Stimulated activated naive B cell treated with anti-CD40 and anti-IgM and Interleukin-4, amounts not matched to agents 10 μg/mL and 1 μg/mL and 100 μg/mL, for 72 hours (primary cell): Measurements from ENCODE around the gene UTP4.
A peak's percentile ranks its signal among the peaks of the same experiment; 100 is the strongest.

Source experiments
- ATAC-seq, 2 donors: fragments of 150-1000 bp; cut with Tn5 transposase; replicated peaks; 2 replicates each; pipeline ENCODE4 v1.10.0; 2021; ENCODE audit warnings: moderate library complexity in 1 of 2
- DNase-seq: peaks from one replicate; pipeline ENCODE4 v3.0.0; 2021
- H3K27ac Mint-ChIP-seq: one replicate; pipeline ENCODE4 v1.8.0; 2022; ENCODE audit warnings: mild to moderate bottlenecking, mixed read lengths
- H3K27me3 Mint-ChIP-seq, 2 donors: one replicate each; pipeline ENCODE4 v1.8.0; 2022; ENCODE audit warnings: mixed read lengths in 2 of 2
- H3K36me3 Mint-ChIP-seq, 2 donors: one replicate each; pipeline ENCODE4 v1.8.0; 2022; ENCODE audit warnings: mixed read lengths in 2 of 2, mild to moderate bottlenecking in 1 of 2
- H3K4me1 Mint-ChIP-seq, 2 donors: one replicate each; pipeline ENCODE4 v1.8.0; 2022; ENCODE audit warnings: mixed read lengths in 2 of 2, mild to moderate bottlenecking in 1 of 2
- H3K4me3 Mint-ChIP-seq, 2 donors: one replicate each; pipeline ENCODE4 v1.8.0; 2022; ENCODE audit warnings: mild to moderate bottlenecking in 2 of 2, mixed read lengths in 2 of 2, moderate library complexity in 1 of 2
- H3K9me3 Mint-ChIP-seq, 2 donors: one replicate each; pipeline ENCODE4 v1.8.0; 2022; ENCODE audit warnings: mixed read lengths in 2 of 2, mild to moderate bottlenecking in 1 of 2

The UTP4 gene

DNA sequence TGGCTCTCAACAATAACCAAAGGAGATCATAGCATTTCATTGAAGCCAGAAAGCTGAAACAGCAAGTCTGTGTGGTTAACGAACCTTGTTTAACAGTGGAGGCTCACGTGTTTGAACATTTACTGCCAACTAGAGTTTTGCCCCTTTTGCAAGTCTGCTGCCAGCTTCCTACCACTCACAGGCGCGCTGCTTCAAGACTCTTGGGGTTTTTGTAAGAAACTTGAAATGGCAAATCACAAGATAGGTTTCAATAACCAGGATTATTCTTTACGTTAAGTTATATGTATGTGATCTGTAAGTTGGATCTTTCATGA is 55.7 kb downstream of the UTP4 start:
- peak overlapping the region; percentile 81 for H3K27ac Mint-ChIP-seq
- ATAC-seq (no peak), DNase-seq (no peak)

DNA sequence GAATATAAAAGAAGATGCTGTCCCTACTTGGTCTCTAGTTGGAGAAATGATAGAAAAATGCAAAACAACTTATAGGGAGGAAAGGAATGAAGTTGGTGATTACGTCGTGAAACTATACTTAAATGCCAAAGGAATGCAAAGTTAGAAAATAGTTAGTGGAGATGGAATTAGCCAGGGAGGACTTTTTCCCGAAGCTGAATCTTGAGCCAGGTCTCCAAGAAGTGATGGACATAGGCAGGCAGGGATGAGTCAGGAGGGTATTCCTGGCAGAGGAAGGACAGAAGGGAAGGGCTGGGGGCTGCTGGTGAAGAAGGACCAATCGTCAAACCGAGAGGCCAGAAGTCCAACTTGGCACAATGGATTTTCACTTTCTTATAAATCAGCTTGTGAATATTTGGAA is 56.3 kb downstream of the UTP4 start:
- no peaks in the 10 kb centered on the region for H3K9me3 Mint-ChIP-seq
- H3K27ac Mint-ChIP-seq, result no peak overlapping the region
- no peak for ATAC-seq
- peak overlapping the region; percentile 85 to 87 for H3K4me3 Mint-ChIP-seq
- no peak for DNase-seq
- H3K4me1 Mint-ChIP-seq, result peaks cover 23 to 41% of the 10 kb centered on the region in 2 donors
- peaks cover 7 to 14% of the 10 kb centered on the region in 2 donors for H3K36me3 Mint-ChIP-seq
- peaks cover 0 to 5% of the 10 kb centered on the region in 2 donors for H3K27me3 Mint-ChIP-seq

More for the DNA sequence above, 55.7 kb downstream of the UTP4 start:
- Mint-ChIP-seq H3K4me3 (peak overlapping the region; percentile 85 to 87), H3K9me3 (no peaks in the 10 kb centered on the region), H3K4me1 (peaks cover 23 to 41% of the 10 kb centered on the region in 2 donors), H3K36me3 (peaks cover 7 to 14% of the 10 kb centered on the region in 2 donors), H3K27me3 (peaks cover 0 to 5% of the 10 kb centered on the region in 2 donors)

DNA sequence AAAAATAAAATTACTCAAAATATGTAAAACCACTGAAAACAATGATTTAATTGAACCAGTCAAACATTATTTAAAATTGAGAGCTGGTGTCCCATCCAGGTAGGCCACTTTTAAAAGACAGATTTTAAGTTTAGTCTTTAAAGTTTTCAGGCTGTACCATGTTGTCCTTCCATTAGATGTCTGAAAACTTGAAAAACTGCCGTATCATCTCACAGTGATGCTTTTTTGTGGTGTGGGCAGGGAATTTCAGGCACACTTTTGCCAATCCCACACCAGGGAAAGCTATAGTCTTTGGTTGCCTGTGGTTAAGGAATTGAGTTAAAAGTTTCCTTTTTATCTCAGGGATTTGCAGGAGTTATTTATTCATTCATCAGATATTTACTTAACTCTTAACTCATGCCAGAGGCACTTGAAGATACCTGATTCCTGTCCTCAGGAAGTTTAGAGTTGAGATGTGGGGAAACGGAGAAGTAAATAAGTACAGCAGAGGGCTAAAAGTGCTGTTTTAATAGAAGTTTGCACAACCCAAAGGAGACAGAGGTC is 57.7 kb downstream of the UTP4 start:
- Mint-ChIP-seq H3K4me1 (peaks cover 20 to 36% of the 10 kb centered on the region in 2 donors), H3K27ac (no peak overlapping the region), H3K9me3 (no peaks in the 10 kb centered on the region), H3K27me3 (peaks cover 0 to 5% of the 10 kb centered on the region in 2 donors), H3K4me3 (no peak overlapping the region), H3K36me3 (peaks cover 4 to 7% of the 10 kb centered on the region in 2 donors)
- DNase-seq (no peak), ATAC-seq (no peak)

DNA sequence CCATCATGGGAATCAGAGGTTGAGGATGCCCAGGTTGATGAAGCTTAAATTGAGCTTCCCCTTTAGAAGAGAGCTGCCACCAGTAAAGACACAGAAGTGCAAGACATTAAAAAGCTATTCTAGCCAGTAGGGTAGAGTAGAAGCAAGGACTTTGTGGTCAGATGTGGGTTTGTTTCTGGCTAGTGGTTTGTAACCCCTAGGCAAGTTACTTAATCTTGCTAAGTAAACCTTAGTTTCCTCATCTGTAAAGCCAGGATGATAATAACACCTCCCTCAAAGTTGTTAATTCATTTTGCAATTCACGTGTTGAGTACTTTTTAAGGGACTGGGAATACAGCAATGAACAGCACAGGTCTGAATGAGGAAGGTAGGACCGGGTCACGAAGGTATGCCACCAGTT is 58.1 kb downstream of the UTP4 start:
- Mint-ChIP-seq H3K27ac (no peak overlapping the region), H3K27me3 (peaks cover 0 to 5% of the 10 kb centered on the region in 2 donors), H3K36me3 (peaks cover 4 to 7% of the 10 kb centered on the region in 2 donors), H3K4me1 (peaks cover 20 to 33% of the 10 kb centered on the region in 2 donors), H3K9me3 (no peaks in the 10 kb centered on the region), H3K4me3 (no peak overlapping the region)
- no peak for ATAC-seq
- DNase-seq, result no peak

DNA sequence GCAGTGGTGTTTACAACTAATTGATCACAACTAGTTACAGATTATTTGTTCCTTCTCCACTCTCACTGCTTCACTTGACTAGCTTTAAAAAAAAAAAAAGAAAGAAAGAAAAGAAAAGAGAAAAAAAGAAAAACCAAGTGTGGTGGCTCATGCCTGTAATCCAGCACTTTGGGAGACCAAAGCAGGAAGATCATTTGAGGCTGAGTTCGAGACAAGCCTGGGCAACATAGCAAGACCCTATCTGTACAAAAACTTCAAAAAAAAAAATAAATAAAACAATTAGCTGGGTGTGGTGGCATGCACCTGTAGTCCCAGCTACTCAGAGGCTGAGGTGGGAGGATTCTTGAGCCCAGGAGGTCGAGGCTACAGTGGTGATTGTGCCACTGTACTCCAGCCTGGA is 58.7 kb downstream of the UTP4 start:
- no peak for ATAC-seq
- Mint-ChIP-seq H3K4me1 (peaks cover 20 to 29% of the 10 kb centered on the region in 2 donors), H3K27ac (no peak overlapping the region), H3K36me3 (peaks cover 4 to 7% of the 10 kb centered on the region in 2 donors), H3K4me3 (no peak overlapping the region), H3K9me3 (no peaks in the 10 kb centered on the region), H3K27me3 (peaks cover 0 to 5% of the 10 kb centered on the region in 2 donors)
- no peak for DNase-seq

DNA sequence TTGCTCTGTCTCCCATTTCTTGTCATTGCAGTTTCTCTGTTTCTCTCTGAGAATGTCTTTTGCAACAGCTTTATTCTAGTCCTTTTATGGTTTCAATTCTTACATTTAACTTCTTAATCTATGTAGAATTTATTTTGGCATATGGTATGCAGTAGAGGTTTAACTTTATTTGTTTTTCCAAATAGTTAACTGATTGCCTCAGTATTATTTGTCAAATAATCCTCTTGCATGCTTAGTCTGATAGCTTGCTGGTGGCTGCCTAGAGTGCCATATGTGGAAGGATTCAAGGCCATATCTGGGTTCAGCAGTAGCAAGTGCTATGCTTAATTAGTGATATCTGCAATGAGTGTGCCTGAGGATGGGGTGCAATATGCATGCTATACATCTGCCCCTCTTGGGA is 61.4 kb downstream of the UTP4 start:
- Mint-ChIP-seq H3K4me3 (no peak overlapping the region), H3K36me3 (peaks cover 4% of the 10 kb centered on the region in 2 donors), H3K27ac (no peak overlapping the region), H3K27me3 (no peaks in the 10 kb centered on the region), H3K9me3 (no peaks in the 10 kb centered on the region), H3K4me1 (peaks cover 3 to 10% of the 10 kb centered on the region in 2 donors)
- DNase-seq, result no peak
- ATAC-seq, result no peak

DNA sequence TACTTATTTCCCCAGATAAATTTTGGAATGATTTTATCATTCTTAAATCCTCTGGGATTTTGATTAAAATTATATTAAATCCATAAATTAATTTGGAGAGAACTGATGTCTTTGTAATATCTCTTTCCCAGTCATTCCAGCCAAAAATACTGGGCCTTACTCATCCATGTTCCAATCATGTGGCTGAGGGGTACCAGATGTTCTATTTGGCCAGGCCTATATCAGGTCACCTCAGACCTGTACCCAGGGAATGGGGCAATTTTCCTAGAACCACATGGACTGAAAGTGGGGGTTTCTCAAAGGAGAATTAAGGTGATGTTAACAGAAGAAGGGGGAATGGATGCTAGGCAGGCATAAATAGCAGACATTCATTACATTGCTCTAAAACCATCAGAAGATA is 62.0 kb downstream of the UTP4 start:
- Mint-ChIP-seq H3K36me3 (peaks cover 4% of the 10 kb centered on the region in 2 donors), H3K27ac (no peak overlapping the region), H3K27me3 (no peaks in the 10 kb centered on the region), H3K4me3 (no peak overlapping the region), H3K4me1 (peaks cover 3 to 9% of the 10 kb centered on the region in 2 donors), H3K9me3 (no peaks in the 10 kb centered on the region)
- DNase-seq, result no peak
- no peak for ATAC-seq

DNA sequence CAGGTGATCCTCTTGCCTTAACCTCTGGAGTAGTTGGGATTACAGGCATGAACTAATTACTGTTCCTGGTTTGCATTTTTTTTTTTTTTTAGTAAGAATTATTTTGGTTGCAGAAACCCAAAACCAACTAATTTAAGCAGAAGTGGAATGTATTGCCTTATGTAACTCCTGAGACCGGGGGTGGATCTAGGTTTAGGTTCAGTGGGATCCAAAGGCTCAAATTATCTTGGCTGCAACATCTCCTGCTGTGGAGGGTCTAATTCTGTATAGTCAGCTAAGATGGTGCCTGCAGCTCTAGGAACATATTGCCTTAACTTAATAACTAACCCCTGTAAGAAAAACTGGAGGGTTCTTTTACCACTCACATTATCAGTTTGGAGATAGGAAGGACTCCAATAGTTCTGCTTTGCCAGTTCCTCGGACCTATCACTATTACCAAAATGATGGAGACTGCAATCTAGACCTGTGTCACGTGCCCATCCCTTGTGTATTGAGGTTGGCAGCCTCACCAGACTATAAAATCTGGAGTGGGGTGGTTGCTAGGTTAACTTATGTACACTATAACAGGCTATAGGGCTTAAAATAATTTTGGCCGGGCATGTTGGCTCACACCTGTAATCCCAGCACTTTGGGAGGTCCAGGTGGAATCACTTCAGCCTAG is 63.0 kb downstream of the UTP4 start:
- peaks cover 4% of the 10 kb centered on the region in 2 donors for H3K36me3 Mint-ChIP-seq
- H3K27me3 Mint-ChIP-seq, result no peaks in the 10 kb centered on the region
- no peaks in the 10 kb centered on the region for H3K9me3 Mint-ChIP-seq
- no peak overlapping the region for H3K4me3 Mint-ChIP-seq
- peaks cover 3 to 5% of the 10 kb centered on the region in 2 donors for H3K4me1 Mint-ChIP-seq
- no peak for DNase-seq
- no peak for ATAC-seq
- H3K27ac Mint-ChIP-seq, result no peak overlapping the region

DNA sequence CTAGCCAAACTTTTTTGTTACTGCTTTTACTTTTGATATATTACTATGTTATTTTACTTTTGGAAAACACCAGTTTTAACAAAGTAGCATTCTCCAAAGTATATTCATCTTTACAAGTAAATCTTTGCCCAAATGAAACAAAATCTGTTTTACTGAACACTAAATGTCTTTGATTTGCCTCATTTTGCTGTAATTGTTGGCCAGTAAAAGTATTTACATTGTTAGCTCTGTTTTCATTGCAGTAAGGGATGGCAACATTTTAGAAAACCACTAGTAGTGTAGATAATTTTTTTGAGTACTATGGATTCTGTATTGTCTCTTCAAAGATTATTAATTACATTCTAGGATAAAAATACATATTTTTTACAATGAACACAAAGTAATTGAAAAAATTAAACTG is 65.1 kb downstream of the UTP4 start:
- DNase-seq, result no peak
- Mint-ChIP-seq H3K9me3 (no peaks in the 10 kb centered on the region), H3K4me3 (no peak overlapping the region), H3K4me1 (no peaks in the 10 kb centered on the region), H3K27me3 (no peaks in the 10 kb centered on the region), H3K36me3 (no peaks in the 10 kb centered on the region), H3K27ac (no peak overlapping the region)
- ATAC-seq, result no peak

DNA sequence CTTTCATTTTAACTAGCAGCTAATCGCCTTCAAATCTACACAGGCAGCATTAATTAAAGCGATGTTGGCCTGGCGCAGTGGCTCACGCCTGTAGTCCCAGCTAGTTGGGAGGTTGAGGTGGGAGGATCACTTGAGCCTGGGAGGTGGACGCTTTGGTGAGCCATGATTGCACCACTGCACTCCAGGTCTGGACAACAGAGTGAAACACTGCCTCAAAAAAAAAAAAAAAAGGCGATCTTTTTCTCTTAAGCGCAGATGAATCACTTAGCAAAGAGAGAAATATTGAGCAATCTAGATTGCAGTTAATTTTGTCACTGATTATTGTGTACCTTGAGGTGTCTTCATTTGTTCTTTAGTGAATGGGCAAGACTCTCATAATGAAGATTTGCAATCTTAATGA is 66.9 kb downstream of the UTP4 start:
- ATAC-seq, result no peak
- Mint-ChIP-seq H3K9me3 (no peaks in the 10 kb centered on the region), H3K27me3 (no peaks in the 10 kb centered on the region), H3K36me3 (no peaks in the 10 kb centered on the region), H3K4me1 (peaks cover 0 to 7% of the 10 kb centered on the region in 2 donors), H3K27ac (no peak overlapping the region), H3K4me3 (no peak overlapping the region)
- no peak for DNase-seq

DNA sequence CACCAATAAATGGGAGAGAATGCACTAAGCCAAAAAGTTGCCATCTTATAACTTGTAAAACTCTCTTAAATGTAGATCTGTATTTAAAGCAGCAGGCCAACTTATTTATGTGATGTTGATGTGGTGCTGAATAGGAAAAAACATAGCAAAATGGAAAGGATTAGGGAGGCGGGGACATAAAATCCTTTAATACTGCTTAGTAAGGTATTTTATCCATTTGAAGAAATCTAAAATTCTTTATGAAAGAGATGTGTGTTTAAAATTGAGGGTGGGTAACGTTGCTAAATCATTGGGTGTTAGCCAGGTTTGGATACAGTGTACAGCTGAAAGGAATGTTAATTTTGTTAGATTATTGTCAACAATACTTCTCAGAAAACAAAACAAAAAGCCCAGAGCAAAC is 68.8 kb downstream of the UTP4 start:
- Mint-ChIP-seq H3K27me3 (no peaks in the 10 kb centered on the region), H3K27ac (no peak overlapping the region)
- no peak for ATAC-seq

DNA sequence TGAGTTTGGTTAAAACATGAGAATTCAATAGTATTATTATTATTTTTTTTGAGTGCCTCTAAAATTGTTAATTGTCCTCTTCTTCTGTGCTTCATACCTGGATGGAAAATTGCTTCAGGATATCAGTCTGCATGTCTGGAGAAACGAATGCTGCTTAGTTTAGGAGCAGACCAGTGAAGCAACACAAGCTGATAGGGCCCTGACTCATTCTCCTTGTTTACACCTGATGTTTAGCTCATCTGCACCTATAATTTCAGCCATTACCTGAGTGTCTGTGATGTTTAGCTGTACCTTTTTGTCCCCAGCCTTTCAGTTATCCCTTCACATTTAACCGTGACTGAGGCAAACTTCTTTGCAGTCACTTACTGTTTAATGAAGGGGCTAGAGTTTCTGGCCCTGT is 69.3 kb downstream of the UTP4 start:
- Mint-ChIP-seq H3K36me3 (no peaks in the 10 kb centered on the region), H3K27ac (no peak overlapping the region), H3K9me3 (no peaks in the 10 kb centered on the region), H3K27me3 (no peaks in the 10 kb centered on the region), H3K4me3 (no peak overlapping the region), H3K4me1 (peaks cover 4 to 18% of the 10 kb centered on the region in 2 donors)
- ATAC-seq, result no peak
- no peak for DNase-seq

More for the DNA sequence above, 68.8 kb downstream of the UTP4 start:
- DNase-seq, result no peak
- H3K9me3 Mint-ChIP-seq, result no peaks in the 10 kb centered on the region
- peaks cover 4 to 18% of the 10 kb centered on the region in 2 donors for H3K4me1 Mint-ChIP-seq
- no peaks in the 10 kb centered on the region for H3K36me3 Mint-ChIP-seq
- no peak overlapping the region for H3K4me3 Mint-ChIP-seq

DNA sequence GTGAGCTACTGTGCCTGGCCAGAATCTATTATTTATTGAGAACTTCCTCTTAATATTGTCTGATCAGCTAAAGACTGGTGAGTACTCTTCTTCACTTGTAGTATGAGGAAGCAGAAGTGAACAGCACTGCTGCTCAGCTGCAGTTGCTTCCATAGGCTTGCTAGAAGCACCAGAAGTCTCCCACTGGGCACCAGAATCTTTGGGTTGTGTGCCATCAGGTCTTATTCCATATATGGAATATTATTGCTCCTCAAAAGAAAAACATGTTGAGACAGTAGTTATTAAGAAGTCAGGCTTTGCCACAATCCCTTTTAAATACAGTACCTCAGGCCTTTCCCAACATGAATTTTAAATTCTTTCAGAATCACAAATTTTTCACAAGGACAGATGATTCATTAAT is 71.7 kb downstream of the UTP4 start:
- no peaks in the 10 kb centered on the region for H3K27me3 Mint-ChIP-seq
- peak overlapping the region; percentile 80 for H3K27ac Mint-ChIP-seq
- no peak for DNase-seq
- no peak overlapping the region for H3K4me3 Mint-ChIP-seq
- peak; percentile 70 to 77 for ATAC-seq
- no peaks in the 10 kb centered on the region for H3K9me3 Mint-ChIP-seq
- H3K36me3 Mint-ChIP-seq, result no peaks in the 10 kb centered on the region
- H3K4me1 Mint-ChIP-seq, result peaks cover 4 to 18% of the 10 kb centered on the region in 2 donors

DNA sequence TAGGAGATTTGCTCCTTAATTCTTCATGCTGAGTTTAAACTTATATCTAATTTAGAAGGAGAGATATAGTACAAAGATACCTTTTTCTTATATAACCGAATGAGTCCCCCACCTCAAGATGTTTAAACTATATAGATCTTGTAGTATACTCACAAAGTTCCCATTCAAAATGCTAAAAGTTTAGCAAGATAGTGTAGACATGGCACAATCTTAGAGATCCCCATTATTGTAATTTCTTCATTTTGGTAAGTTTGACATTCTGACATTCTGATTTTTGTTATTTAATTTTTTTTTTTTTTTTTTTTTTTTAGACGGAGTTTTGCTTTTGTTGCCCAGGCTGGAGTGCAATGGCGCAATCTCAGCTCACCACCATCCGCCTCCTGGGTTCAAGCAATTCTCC is 77.3 kb downstream of the UTP4 start:
- Mint-ChIP-seq H3K9me3 (no peaks in the 10 kb centered on the region), H3K27ac (no peak overlapping the region), H3K27me3 (no peaks in the 10 kb centered on the region), H3K36me3 (no peaks in the 10 kb centered on the region), H3K4me3 (no peak overlapping the region), H3K4me1 (peaks cover 2 to 8% of the 10 kb centered on the region in 2 donors)
- no peak for ATAC-seq
- no peak for DNase-seq

DNA sequence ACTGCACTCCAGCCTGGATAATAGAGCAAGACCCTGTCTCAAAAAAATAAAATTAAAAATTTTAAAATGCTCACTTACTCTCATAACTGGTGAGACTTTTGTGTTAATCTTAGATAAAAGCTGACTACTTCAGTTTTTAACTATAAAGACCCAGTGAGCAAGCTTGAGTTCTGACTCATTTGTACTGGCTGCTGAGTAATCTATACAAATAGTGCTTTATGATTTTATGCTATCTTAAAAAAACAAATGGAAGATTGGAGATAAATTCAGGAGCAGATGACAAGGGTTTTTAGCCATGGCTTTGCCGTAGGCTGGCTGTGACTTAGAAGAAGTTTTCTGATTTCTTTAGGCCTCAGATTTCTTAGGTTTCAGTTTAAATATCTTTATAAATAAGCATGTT is 85.0 kb downstream of the UTP4 start:
- DNase-seq, result no peak
- ATAC-seq, result no peak
- Mint-ChIP-seq H3K9me3 (no peaks in the 10 kb centered on the region), H3K27me3 (no peaks in the 10 kb centered on the region), H3K36me3 (no peaks in the 10 kb centered on the region), H3K4me1 (no peaks in the 10 kb centered on the region), H3K27ac (no peak overlapping the region), H3K4me3 (no peak overlapping the region)
